ENCODE data around the gene WDFY4.

- TF ChIP-seq EZH2 (IDR thresholded peaks at IDR 0.05; ENCODE audit: insufficient read depth, poor library complexity, severe bottlenecking) (no peak), EZH2phosphoT487 (IDR thresholded peaks at IDR 0.05; ENCODE audit: insufficient read depth, low read depth) (no peak)
These were observed 225.9 kb downstream of the WDFY4 start for GRCh38 chr10:48910548-48910947.
